Stimulated activated CD8-positive, alpha-beta memory T cell treated with anti-CD3 and anti-CD28 coated beads, Interleukin-15, amount 100 ng/mL, for 1 hour (primary cell): ENCODE measurements around the gene ATP2A2.

Experiments
- DNase-seq: peaks from one replicate; pipeline ENCODE4 v3.0.0-alpha.2; 2020; ENCODE audit warnings: low read depth

The ATP2A2 gene

GRCh38 chr12:110262442-110263388, 18.3 kb upstream of the ATP2A2 start:
- no peak for DNase-seq

DNA sequence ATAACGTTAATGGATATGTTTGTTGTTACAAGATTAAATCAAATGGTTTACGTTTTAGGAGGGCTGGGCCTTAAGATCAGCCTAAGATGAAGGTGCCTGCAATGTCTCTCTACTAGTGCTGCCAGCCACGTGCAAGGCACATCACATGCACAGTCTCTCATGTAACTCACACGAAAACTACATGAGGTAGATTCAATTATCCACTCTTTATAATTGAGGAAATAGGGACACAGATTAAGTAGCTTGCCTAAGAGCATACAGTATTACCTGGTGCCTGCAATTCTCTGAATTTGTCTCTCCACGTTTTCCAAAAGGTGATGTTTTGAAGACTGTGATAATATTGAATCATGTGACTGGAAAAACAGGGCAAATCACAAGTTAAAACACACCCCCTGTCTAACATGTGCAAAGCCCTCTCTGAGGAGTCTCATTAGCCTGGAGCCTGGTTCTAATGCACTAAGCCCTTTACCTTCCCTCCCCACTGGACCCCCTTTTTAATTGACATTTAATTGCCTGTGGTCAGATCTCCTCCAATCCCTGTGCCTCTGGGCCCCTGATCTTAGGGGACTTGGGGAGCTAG, 14.6 kb upstream of the ATP2A2 start:
- DNase-seq: no peak

DNA sequence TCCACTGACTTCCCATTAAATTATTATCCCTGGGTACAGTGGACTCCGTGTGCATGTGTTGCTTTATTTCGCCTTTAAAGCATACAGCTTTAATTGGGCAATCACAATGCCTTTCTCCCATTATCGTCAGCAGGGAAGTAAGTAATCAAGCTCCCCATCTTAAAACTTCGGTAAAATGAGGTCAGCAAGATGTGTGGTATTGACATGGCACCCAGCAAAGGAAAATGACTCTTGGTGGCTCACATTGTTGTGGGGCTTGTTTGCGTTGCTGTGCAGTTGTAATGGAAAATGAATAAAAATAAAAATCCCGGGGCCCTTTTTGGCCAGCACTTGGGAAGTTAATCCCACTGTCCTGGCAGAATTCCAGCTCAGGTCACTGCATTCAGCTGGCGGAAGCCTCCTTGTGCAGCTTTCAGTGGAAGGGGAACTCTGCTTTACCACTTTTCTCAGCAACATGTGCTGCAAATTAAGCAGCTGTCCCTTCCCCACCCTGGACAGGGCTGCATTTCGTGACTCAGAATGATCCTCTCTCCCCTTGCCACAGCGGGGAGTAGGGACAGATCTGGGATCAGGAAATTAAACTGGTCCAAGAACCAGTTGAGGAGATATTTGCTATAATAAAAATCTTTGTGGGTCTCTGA, 13.9 kb upstream of the ATP2A2 start:
- no peak for DNase-seq

DNA sequence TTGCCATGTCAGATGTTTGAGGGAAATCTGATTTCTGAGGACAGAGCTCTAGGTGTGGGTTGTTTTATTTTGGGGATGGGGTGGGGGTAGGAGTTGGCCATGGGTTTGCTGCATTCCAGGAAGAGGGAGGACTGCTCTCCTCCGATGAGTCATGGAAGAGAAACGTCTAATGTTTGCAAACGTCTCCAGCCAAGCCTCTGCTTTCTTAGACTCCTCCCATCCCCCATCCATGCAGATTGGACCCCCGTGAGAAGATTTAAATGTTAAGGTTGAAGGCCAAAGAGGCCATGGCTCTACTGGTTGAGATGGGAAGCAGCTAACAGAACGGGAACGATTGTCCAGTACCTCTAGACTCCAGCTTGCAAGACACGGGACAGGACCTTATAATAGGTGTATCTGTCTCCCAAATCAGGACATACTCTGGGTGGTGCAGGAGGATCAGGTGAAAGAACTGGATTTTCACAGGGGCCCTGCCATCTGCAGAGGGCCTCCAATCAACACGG, 11.4 kb upstream of the ATP2A2 start:
- no peak for DNase-seq

DNA sequence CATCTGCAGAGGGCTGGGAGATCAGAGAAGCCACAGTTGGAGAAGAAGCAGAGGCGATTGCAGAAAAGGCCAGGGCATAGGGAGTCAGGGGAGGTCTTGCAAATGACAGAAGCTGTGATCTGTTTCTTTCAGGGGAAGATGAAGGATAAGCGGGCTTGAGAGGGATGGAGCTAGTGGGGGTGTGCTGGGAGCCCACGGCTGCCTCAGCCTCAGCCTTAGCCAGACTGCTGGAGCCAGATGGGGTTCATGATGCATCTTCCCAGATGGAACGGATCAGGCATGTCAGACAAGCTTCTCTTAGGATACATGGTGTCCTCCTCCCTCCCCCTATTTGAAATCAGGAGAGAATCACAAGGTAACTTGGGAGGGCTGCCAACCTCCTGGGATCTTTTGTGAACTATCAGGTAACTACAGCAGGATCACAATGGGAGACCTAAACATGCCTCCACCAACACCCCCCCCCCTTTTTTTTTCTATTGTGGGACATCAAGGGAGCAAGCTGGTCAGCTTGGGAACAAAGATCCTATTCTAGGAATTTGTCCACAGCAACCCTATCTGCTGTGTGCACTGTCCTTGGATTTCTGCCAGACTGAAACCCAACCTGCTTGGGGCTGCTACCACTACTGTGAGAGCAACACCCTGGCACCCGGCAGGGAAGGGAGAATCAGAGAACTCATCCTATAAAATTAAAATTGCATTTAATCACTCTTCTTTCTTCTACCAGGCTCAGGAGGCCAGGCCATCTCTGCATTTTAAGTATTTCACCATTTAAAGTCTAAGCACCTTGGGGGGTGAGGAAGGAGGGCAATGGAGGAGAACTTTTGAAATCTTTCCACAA, 10.7 kb upstream of the ATP2A2 start:
- DNase-seq: no peak

DNA sequence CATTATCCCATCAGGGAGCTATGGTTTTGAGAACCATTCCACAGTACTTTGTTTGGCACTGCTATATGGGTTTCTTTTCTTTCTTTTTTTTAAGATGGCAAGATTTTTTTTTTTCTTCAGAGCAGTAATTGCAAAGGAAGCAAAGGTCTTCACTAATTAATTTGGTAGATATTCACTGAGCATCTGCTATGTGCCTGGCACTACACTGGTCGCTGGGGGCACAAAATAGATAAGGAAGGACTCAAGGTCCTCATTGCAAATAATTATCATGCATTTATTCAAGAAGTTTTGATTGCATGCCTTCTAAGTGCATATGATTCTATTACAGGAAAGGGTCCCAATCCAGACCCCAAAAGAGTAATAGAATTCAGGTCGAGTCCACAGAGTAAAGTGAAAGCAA, 10.0 kb upstream of the ATP2A2 start:
- no peak for DNase-seq

- DNase-seq: no peak
Observed at GRCh38 chr12:110277530-110278254, 3.4 kb upstream of the ATP2A2 start.

DNA sequence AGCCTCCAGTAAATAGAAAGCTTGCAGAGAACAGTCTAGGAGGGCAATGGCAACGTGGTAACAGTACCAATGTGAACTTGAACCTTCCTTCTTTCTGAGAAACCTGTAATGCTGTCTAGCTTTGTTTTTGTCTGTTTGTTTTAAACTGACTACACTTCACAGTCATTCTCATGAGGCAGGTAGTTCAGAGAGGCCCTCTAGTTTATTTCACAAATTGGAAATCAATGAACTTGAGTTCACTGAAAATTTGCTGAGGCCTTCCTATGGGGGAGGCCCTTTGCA, 2.9 kb upstream of the ATP2A2 start:
- no peak for DNase-seq

- DNase-seq: no peak
Observed at GRCh38 chr12:110279566-110280375, 1.3 kb upstream of the ATP2A2 start.

DNA sequence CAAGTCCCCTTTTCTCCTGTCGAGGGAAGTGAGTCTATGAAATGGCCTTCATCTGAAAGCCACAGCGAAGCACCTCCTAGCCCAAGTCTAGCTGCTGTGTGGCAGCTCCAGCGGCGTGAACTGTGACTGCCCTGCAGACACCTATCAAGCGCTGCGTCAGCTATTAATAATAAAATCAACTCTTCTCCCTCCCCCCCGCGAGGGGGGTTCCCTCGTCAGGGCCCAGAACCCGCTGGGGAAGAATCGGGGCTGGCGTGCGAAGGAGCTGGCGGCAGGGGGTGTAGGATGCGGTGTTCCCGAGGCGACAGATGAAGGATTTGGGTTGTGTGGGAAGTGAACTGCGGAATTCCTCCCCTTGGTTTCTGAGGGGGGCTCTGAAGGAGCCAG, 662 bp upstream of the ATP2A2 start:
- peak; percentile 23 for DNase-seq

DNA sequence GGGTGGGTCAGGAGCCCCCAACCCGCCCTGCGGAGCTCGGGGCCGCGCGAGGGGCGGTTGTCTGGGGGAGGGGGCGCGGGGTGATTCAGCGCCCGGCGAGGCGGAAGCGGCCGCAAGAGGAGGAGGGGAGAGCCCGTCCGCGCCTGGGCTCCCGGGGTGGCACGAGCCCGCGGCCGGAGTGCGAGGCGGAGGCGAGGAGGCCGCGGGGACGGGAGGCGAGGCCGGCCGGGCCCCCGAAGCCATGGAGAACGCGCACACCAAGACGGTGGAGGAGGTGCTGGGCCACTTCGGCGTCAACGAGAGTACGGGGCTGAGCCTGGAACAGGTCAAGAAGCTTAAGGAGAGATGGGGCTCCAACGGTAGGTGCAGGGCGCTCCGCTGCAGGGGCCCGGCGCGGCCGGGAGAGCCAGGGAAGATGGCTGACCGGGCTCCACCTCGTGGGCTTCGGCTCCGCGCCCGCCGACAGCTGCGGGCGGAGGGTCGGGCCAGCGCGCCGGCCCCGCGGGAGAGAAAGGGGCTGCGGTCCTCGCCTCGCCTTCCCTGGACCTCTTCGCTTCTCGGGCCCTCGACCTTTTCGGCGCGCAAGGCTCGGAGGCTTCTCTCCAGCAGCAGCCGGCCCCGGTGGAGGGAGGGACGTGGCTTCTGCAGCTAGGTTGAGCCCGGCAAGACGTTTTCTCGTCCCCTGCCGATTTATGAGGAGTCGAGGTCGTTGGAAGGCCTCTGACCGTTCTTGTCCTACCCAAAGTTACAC, 677 bp downstream of the ATP2A2 start:
- peak; percentile 7 for DNase-seq

GRCh38 chr12:110282300-110282860, 1.3 kb downstream of the ATP2A2 start:
- DNase-seq: no peak

DNA sequence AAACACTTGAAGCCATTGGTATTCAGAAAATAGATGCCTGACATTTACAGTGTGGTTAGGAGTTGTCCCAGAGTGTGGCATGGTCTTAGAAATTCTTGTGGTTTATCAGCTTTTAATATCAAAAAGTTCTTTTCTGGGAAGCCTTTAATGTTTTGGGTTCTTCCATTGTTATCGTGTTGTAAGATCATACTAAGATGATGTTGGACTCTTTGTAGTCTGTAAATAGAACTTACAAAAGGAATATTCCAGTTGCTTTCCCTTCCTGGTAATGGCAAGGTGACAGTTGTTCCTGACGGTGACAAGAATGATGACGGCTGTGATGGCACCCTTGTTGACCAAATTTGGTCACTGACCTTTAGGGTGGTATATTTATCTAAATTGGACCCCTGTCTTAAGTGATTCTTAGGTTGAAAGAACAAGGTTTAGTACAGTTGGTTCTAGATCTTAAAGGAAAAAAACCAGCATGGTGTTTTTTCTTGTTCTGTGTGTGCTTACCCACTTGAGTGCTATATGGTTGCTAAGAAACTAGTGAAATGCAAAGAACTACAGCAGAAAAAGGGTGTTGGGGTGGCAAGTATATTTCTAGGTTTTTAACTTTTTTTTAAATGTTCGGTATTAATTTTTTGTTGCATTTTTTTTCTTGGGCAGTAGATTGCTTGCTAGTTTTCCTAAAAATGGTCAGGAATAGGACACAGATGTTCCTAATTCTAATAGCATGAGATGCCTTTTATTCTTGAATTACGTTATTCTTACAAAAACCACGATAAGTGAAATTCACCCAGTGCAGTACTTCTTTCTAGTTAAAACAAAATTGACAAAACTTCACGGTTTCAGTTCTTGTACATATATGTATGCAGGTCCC, 2.1 kb downstream of the ATP2A2 start:
- no peak for DNase-seq

DNA sequence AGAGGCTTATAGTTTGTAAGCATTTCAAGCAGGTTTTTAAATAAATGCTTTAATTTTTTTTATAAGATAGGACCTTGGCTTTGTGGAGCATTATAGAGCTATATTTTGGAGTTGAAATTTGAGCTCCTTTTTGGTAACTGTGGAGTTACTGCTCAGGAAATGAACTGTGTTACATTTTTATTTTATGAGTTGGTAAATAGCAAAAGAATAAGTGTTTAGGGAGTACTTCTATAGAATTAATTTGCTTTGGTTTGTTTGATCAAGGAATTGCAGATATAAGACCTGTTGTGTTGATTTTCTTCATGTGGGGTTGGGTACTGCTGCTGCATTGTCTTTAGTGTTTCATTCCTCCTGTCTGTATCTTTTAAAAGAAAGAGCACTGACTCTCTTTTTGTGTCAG, 3.5 kb downstream of the ATP2A2 start:
- no peak for DNase-seq

GRCh38 chr12:110286623-110287022, 5.6 kb downstream of the ATP2A2 start:
- DNase-seq: no peak

- no peak for DNase-seq
Observed at GRCh38 chr12:110287986-110288385, 6.9 kb downstream of the ATP2A2 start.

DNA sequence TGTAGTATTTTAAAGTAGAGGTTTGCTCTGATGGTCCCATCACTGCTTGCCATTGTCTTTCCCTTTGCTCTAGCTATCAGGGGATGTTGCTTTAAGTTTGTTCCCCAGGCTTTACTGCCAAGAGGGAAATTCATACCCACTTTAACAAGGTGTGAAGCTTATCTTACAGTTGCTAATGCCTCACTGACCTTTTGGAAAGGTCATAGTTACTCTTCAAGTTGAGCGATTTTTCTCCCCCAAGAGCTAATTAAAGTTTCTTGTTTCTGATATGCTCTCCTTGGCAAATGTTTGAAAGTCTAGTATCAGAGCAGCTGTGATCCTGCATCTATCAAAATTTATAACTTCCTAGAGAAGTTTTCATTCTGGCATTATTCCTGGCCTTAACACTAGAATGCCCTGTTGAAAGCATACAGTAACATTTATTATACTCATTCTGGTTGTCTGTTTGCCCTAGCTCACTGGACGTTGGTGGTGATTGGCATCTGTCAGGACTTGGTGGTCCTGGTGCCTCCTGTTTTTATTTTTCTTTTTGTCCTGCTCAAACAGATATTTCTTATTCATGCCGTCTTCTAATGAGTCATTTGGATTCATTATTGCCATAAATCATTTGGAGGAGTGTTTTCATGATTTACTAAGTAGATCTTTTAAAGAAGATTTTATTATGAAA, 8.1 kb downstream of the ATP2A2 start:
- no peak for DNase-seq

- no peak for DNase-seq
Observed at GRCh38 chr12:110289711-110290078, 8.6 kb downstream of the ATP2A2 start.
